Amygdala (tissue), 56 donors: ENCODE results near the gene PCDHB14.

Source experiments
- DNase-seq, 56 donors: peaks; one replicate each; lab custom pipeline; 2025; lab: John Stamatoyannopoulos, UW

PCDHB14 gene

DNA sequence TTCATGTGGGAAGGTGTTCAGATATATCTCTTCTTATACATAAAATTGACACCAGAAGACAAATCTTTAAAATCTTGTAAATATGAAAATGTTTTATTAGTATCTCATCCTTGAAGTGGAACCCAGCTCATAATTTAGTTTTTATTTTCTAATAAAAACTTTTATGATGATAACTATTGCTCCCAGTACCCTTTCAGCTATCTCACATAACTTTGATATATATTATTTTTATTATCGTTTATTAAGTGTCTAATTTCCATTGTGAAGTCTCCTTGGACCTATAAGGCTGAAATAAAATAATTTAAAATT is 38.0 kb downstream of the PCDHB14 start:
- no peak for DNase-seq

DNA sequence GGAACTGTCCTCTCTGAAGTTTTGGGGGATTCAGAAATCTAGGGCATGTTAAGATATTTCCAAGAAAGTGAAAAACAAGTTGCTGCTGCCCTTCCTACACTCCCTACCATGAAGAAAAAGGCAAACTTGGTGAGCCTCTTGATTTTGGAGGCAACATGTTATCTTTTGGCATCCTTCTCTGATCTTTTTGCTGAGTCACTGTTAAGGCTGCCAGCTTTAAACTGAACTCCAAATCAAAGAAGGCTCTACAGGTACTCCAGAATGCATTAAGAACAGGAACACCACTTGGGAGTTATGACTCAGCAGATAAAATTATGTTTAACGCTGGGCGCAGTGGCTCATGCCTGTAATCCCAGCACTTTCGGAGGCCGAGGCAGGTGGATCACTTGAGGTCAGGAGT is 46.1 kb downstream of the PCDHB14 start:
- no peak for DNase-seq

DNA sequence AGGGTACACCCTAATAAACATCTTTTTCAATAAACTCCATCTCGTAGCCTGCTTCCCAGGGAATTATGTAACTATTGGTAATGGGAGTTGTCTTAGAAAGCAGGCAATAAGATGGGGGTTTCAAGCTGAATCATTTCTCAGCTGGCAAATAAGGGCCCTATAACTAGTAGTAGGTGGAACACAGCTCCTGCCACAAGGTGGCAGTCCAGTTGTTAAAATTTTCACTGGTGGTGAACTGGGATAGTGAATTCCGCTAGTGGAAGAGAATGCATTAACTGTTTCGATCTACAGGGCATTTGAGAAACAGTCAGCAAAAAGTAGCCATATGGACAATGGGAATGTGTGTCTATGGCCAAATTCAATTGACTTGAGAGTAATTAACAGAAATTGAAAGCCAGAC is 49.8 kb downstream of the PCDHB14 start:
- no peak for DNase-seq
